H9 (cell line): Measurements from ENCODE around the gene IFIT1B. TPM values are rescaled to one million over a fixed set of nuclear protein-coding genes. Genes with fewer than 3 reads are reported as not detected.

Source experiments
- DNase-seq: peaks from one replicate; pipeline ENCODE4 v3.0.0-alpha.2; 2017
- H2AFZ ChIP-seq: one replicate; pipeline ENCODE4 v1.6.1; 2013; ENCODE audit warnings: mild to moderate bottlenecking, low read length, control low read depth, moderate library complexity
- H2AK5ac ChIP-seq: 2 replicates; pipeline ENCODE4 v1.6.1; 2013; ENCODE audit warnings: low read length, control low read depth, mixed read lengths; ENCODE audit not compliant: insufficient read length
- H2BK120ac ChIP-seq: one replicate; pipeline ENCODE4 v1.6.1; 2013; ENCODE audit warnings: low read depth, mild to moderate bottlenecking, low read length, control low read depth, inconsistent platforms; ENCODE audit not compliant: poor library complexity, severe bottlenecking
- H2BK12ac ChIP-seq: 2 replicates; pipeline ENCODE4 v1.6.1; 2013; ENCODE audit warnings: low read length, control low read depth, mixed read lengths, low read depth; ENCODE audit not compliant: insufficient read length
- H2BK15ac ChIP-seq: 2 replicates; pipeline ENCODE4 v1.6.1; 2013; ENCODE audit warnings: low read depth, low read length, control low read depth
- H2BK20ac ChIP-seq: one replicate; pipeline ENCODE4 v1.6.1; 2013; ENCODE audit warnings: low read depth, mild to moderate bottlenecking, low read length, control low read depth, inconsistent platforms; ENCODE audit not compliant: poor library complexity, severe bottlenecking
- H2BK5ac ChIP-seq: 2 replicates; pipeline ENCODE4 v1.6.1; 2013; ENCODE audit warnings: low read length, control low read depth, mixed read lengths; ENCODE audit not compliant: insufficient read length
- H3K14ac ChIP-seq: 2 replicates; pipeline ENCODE4 v1.6.1; 2013; ENCODE audit warnings: low read length, control low read depth; ENCODE audit not compliant: insufficient read depth
- H3K18ac ChIP-seq: 2 replicates; pipeline ENCODE4 v1.6.1; 2013; ENCODE audit warnings: low read depth, mild to moderate bottlenecking, mixed read lengths, low read length, control low read depth; ENCODE audit not compliant: insufficient read length
- H3K23ac ChIP-seq: 2 replicates; pipeline ENCODE4 v1.6.1; 2013; ENCODE audit warnings: low read length, control low read depth, mixed read lengths, low read depth; ENCODE audit not compliant: insufficient read length
- H3K23me2 ChIP-seq: 2 replicates; pipeline ENCODE4 v1.6.1; 2013; ENCODE audit warnings: low read depth, mild to moderate bottlenecking, mixed read lengths, low read length, control low read depth; ENCODE audit not compliant: insufficient read length, poor library complexity, severe bottlenecking
- H3K27ac ChIP-seq: 2 replicates; pipeline ENCODE4 v1.5.1; 2013; ENCODE audit warnings: low read length, control low read depth, mixed read lengths, low read depth; ENCODE audit not compliant: insufficient read length
- H3K27me3 ChIP-seq: 2 replicates; pipeline ENCODE4 v1.6.1; 2013; ENCODE audit warnings: low read length, control low read depth, inconsistent platforms; ENCODE audit not compliant: insufficient read depth
- H3K4ac ChIP-seq: 2 replicates; pipeline ENCODE4 v1.6.1; 2013; ENCODE audit warnings: low read depth, mild to moderate bottlenecking, control low read depth, inconsistent platforms, low read length, moderate library complexity
- H3K4me1 ChIP-seq: 2 replicates; pipeline ENCODE4 v1.6.1; 2013; ENCODE audit warnings: low read length, control low read depth, inconsistent platforms; ENCODE audit not compliant: insufficient read depth
- H3K4me2 ChIP-seq: 2 replicates; pipeline ENCODE4 v1.6.1; 2013; ENCODE audit warnings: low read length, control low read depth, mixed read lengths; ENCODE audit not compliant: insufficient read length, insufficient read depth
- H3K56ac ChIP-seq: 2 replicates; pipeline ENCODE4 v1.6.1; 2013; ENCODE audit warnings: low read depth, mild to moderate bottlenecking, mixed read lengths, low read length, control low read depth; ENCODE audit not compliant: insufficient read length
- H3K79me1 ChIP-seq: 2 replicates; pipeline ENCODE4 v1.6.1; 2013; ENCODE audit warnings: low read depth, mild to moderate bottlenecking, moderate library complexity, low read length, control low read depth, inconsistent platforms; ENCODE audit not compliant: insufficient read depth, poor library complexity, severe bottlenecking
- H3K79me2 ChIP-seq: 2 replicates; pipeline ENCODE4 v1.6.1; 2013; ENCODE audit warnings: low read length, control low read depth, inconsistent platforms; ENCODE audit not compliant: insufficient read depth
- H3K9ac ChIP-seq: 2 replicates; pipeline ENCODE4 v1.6.1; 2013; ENCODE audit warnings: low read length, control low read depth, mixed read lengths; ENCODE audit not compliant: insufficient read length; ENCODE audit errors: extremely low read depth
- H3K9me3 ChIP-seq: one replicate; pipeline ENCODE4 v1.6.1; 2013; ENCODE audit warnings: low read depth, low read length, inconsistent platforms; ENCODE audit not compliant: control insufficient read depth
- H3T11ph ChIP-seq: one replicate; pipeline ENCODE4 v1.6.1; 2013; ENCODE audit warnings: mild to moderate bottlenecking, low read length, control low read depth, inconsistent platforms
- H4K20me1 ChIP-seq: one replicate; pipeline ENCODE4 v1.6.1; 2013; ENCODE audit not compliant: control insufficient read depth, insufficient read length, insufficient read depth
- H4K5ac ChIP-seq: 2 replicates; pipeline ENCODE4 v1.6.1; 2013; ENCODE audit warnings: low read depth, mild to moderate bottlenecking, mixed read lengths, low read length, control low read depth; ENCODE audit not compliant: insufficient read length
- H4K8ac ChIP-seq: replicated peaks from 2 replicates; pipeline ENCODE4 v1.6.1; 2013; ENCODE audit warnings: low read length, control low read depth, mixed read lengths, low read depth; ENCODE audit not compliant: insufficient read length
- H4K91ac ChIP-seq: 2 replicates; pipeline ENCODE4 v1.6.1; 2013; ENCODE audit warnings: low read depth, mild to moderate bottlenecking, moderate library complexity, mixed read lengths, low read length, control low read depth; ENCODE audit not compliant: insufficient read length
- H3K27ac Mint-ChIP-seq, 3 experiments: 2 replicates in 2 of 3; 3 replicates in 1 of 3; pipeline ENCODE4 v1.8.0; 2020 to 2021; ENCODE audit warnings: mixed read lengths in 3 of 3, mild to moderate bottlenecking in 1 of 3, moderate library complexity in 1 of 3
- H3K27me3 Mint-ChIP-seq: 2 replicates; pipeline ENCODE4 v1.8.0; 2021; ENCODE audit warnings: low read depth, mild to moderate bottlenecking, moderate library complexity, mixed read lengths
- H3K36me3 Mint-ChIP-seq, 3 experiments: 2 replicates in 2 of 3; 3 replicates in 1 of 3; pipeline ENCODE4 v1.8.0; 2020 to 2021; ENCODE audit warnings: low read depth in 3 of 3, mixed read lengths in 3 of 3; ENCODE audit not compliant: insufficient read depth in 1 of 3
- H3K4me1 Mint-ChIP-seq, 2 experiments: 2 replicates each; pipeline ENCODE4 v1.8.0; 2020; ENCODE audit warnings: mixed read lengths in 2 of 2
- H3K4me3 Mint-ChIP-seq, 2 experiments: 2 replicates in 1 of 2; 3 replicates in 1 of 2; pipeline ENCODE4 v1.8.0; 2020 to 2021; ENCODE audit warnings: mild to moderate bottlenecking in 2 of 2, mixed read lengths in 2 of 2, moderate library complexity in 1 of 2
- H3K9me3 Mint-ChIP-seq, 2 experiments: 2 replicates in 1 of 2; 3 replicates in 1 of 2; pipeline ENCODE4 v1.8.0; 2020; ENCODE audit warnings: mild to moderate bottlenecking in 2 of 2, mixed read lengths in 2 of 2, moderate library complexity in 1 of 2
- CTCF ChIP-seq: fragments of 200-600 bp; sonication (generic); conservative IDR thresholded peaks from 3 replicates; pipeline ENCODE4 v1.8.0; 2021; ENCODE audit warnings: antibody characterized with exemption, mild to moderate bottlenecking
- WGBS: extraction: QIAGEN DNeasy Blood & Tissue Kit; methylation state at CpG from one replicate; pipeline ENCODE4 v1.1.7; 2013; ENCODE audit warnings: missing lambda C conversion rate, low lambda C conversion rate, mixed read lengths; ENCODE audit not compliant: insufficient read length; ENCODE audit errors: extremely low coverage; 5-methylcytosine and 5-hydroxymethylcytosine counted together
- total RNA-seq: library from RNA; stranded (reverse); gene quantifications from 2 replicates; pipeline ENCODE4 v1.2.1, GENCODE V29; 2021

IFIT1B gene
- total RNA-seq, 1 experiment from 2014 or later: not detected

- H3K4me1 Mint-ChIP-seq: peaks cover 0 to 6% of the 10 kb centered on the region in 2 experiments; a peak in 2 of 4 replicates
- no peaks in the 10 kb centered on the region for H3K23me2 ChIP-seq
- H3K9me3 ChIP-seq: no peaks in the 10 kb centered on the region
- TF ChIP-seq CTCF: no peak
- no peak overlapping the region for H3K4me3 Mint-ChIP-seq
- H3K18ac ChIP-seq: no peak overlapping the region
- H4K8ac ChIP-seq: no peak overlapping the region
- H2AK5ac ChIP-seq: no peak overlapping the region
- no peaks in the 10 kb centered on the region for H3K79me2 ChIP-seq
- DNase-seq: no peak
- H2AFZ ChIP-seq: no peak overlapping the region
- H3K23ac ChIP-seq: no peak overlapping the region
- H3K9me3 Mint-ChIP-seq: peaks cover 9 to 15% of the 10 kb centered on the region in 2 experiments; a peak in 4 of 5 replicates
- H3K79me1 ChIP-seq: no peaks in the 10 kb centered on the region
- H2BK120ac ChIP-seq: no peak overlapping the region
- no peak overlapping the region for H3K4ac ChIP-seq
- no peak overlapping the region for H3T11ph ChIP-seq
- no peak overlapping the region for H2BK15ac ChIP-seq
- no peak overlapping the region for H3K56ac ChIP-seq
- no peak overlapping the region for H2BK12ac ChIP-seq
- no peak overlapping the region for H2BK5ac ChIP-seq
- no peak overlapping the region for H3K27ac Mint-ChIP-seq
- no peak overlapping the region for H4K5ac ChIP-seq
- no peak overlapping the region for H2BK20ac ChIP-seq
- no peaks in the 10 kb centered on the region for H4K20me1 ChIP-seq
- no CpG with 5 or more reads among the region's 5 CpGs for WGBS
- no peaks in the 10 kb centered on the region for H3K27me3 ChIP-seq
- no peak overlapping the region for H4K91ac ChIP-seq
- peaks cover 2 to 9% (median 8%) of the 10 kb centered on the region in 3 experiments; a peak in 5 of 7 replicates for H3K36me3 Mint-ChIP-seq
- H3K27me3 Mint-ChIP-seq: no peaks in the 10 kb centered on the region; the same call in 1 of the 2 replicates
- no peak overlapping the region for H3K9ac ChIP-seq
- no peak overlapping the region for H3K4me2 ChIP-seq
- no peak overlapping the region for H3K14ac ChIP-seq
- no peak overlapping the region for H3K27ac ChIP-seq
- H3K4me1 ChIP-seq: no peaks in the 10 kb centered on the region
Measured at GRCh38 chr10:89398003-89398749, 20.3 kb downstream of the IFIT1B start.
